ENCODE results near the gene ADH7. TPM values are rescaled to one million over a fixed set of nuclear protein-coding genes. Genes with fewer than 3 reads are reported as not detected.

ADH7 gene
- total and polyA plus RNA-seq, 9 donors = not detected

DNA sequence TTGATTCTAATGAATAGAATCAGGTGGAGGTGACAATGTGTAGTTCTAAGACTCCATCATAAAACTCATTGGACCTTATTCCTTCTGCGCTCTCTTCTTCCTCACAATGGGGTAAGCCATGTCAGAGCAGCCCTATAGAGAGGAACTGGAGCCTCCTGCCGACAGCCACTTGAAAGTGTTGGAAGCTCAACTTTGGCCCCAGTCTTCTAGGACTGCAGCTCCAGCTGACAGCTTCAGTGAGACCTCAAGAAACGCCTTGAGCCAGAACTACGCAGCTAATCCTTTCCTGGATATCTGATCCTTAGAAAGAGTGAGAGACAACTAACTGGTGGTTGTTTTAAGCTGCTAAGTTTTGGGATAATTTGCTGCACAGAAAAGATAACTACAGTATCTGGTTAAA lies 22.1 kb upstream of the ADH7 start:
- 77 to 83% (median 82%) methylated on average over 4 of the region's 4 CpGs for WGBS, 3 donors
- Histone ChIP-seq H3K4me1 (ENCODE audit: insufficient read depth) (no peaks in the 10 kb centered on the region), H3K36me3 (no peaks in the 10 kb centered on the region), H3K27ac (no peak overlapping the region), H3K4me3 (no peak overlapping the region), H3K9me3 (no peaks in the 10 kb centered on the region), H3K27me3 (no peaks in the 10 kb centered on the region)
- TF ChIP-seq EP300 (IDR thresholded peaks at IDR 0.05) = no peak
- TF ChIP-seq, protein P1, sequence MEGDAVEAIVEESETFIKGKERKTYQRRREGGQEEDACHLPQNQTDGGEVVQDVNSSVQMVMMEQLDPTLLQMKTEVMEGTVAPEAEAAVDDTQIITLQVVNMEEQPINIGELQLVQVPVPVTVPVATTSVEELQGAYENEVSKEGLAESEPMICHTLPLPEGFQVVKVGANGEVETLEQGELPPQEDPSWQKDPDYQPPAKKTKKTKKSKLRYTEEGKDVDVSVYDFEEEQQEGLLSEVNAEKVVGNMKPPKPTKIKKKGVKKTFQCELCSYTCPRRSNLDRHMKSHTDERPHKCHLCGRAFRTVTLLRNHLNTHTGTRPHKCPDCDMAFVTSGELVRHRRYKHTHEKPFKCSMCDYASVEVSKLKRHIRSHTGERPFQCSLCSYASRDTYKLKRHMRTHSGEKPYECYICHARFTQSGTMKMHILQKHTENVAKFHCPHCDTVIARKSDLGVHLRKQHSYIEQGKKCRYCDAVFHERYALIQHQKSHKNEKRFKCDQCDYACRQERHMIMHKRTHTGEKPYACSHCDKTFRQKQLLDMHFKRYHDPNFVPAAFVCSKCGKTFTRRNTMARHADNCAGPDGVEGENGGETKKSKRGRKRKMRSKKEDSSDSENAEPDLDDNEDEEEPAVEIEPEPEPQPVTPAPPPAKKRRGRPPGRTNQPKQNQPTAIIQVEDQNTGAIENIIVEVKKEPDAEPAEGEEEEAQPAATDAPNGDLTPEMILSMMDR (IDR thresholded peaks at IDR 0.05) = no peak
- no peak for TF ChIP-seq POLR2A (IDR thresholded peaks at IDR 0.05)
- no peak for DNase-seq
- intact Hi-C loops (cut with DNase I) = no loop called here

- Histone ChIP-seq H3K27me3 (no peaks in the 10 kb centered on the region), H3K36me3 (no peaks in the 10 kb centered on the region), H3K4me3 (no peak overlapping the region), H3K27ac (no peak overlapping the region), H3K4me1 (ENCODE audit: insufficient read depth) (no peaks in the 10 kb centered on the region), H3K9me3 (no peaks in the 10 kb centered on the region)
- no peak for DNase-seq
- WGBS, 3 donors = 89 to 95% (median 95%) methylated on average over 3 of the region's 3 CpGs
- intact Hi-C loops (cut with DNase I) = no loop called here
- TF ChIP-seq, protein P1 (IDR thresholded peaks at IDR 0.05) = no peak
- TF ChIP-seq EP300 (IDR thresholded peaks at IDR 0.05) = no peak
- TF ChIP-seq POLR2A (IDR thresholded peaks at IDR 0.05) = no peak
Measured at GRCh38 chr4:99447513-99447912, 12.4 kb upstream of the ADH7 start.

DNA sequence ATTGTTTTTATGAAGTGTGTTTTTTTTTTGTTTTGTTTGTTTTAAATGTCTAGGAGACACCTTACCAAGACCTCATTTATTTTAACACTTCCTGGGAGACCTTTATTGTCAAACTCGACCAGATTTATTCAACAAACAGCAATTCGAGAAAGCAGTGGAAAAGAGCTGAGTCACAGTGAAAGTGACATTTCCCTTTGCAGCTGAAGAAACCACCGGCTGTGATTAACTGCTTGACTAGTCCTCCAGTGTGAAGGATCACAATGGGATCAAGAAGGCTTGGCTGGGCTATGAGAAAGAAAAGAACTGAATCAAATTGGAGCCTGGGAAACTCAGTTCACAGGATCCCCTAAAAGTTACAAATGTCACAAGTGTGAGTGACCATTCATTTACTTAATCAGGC lies 11.9 kb upstream of the ADH7 start:
- Histone ChIP-seq H3K27me3 (no peaks in the 10 kb centered on the region), H3K4me3 (no peak overlapping the region), H3K27ac (no peak overlapping the region), H3K4me1 (ENCODE audit: insufficient read depth) (no peaks in the 10 kb centered on the region), H3K9me3 (no peaks in the 10 kb centered on the region), H3K36me3 (no peaks in the 10 kb centered on the region)
- TF ChIP-seq EP300 (IDR thresholded peaks at IDR 0.05) = no peak
- TF ChIP-seq POLR2A (IDR thresholded peaks at IDR 0.05) = no peak
- TF ChIP-seq, protein P1 (IDR thresholded peaks at IDR 0.05) = no peak
- intact Hi-C loops (cut with DNase I) = no loop called here
- DNase-seq = no peak
- WGBS, 3 donors = 22 to 31% (median 23%) methylated on average over 3 of the region's 3 CpGs

GRCh38 chr4:99438405-99438780 lies 3.3 kb upstream of the ADH7 start:
- no peak for TF ChIP-seq EP300 (IDR thresholded peaks at IDR 0.05)
- TF ChIP-seq, protein P1 (IDR thresholded peaks at IDR 0.05) = no peak
- no peak for TF ChIP-seq POLR2A (IDR thresholded peaks at IDR 0.05)
- Histone ChIP-seq H3K4me3 (no peak overlapping the region), H3K9me3 (no peaks in the 10 kb centered on the region), H3K36me3 (no peaks in the 10 kb centered on the region), H3K4me1 (ENCODE audit: insufficient read depth) (peaks cover 5% of the 10 kb centered on the region), H3K27me3 (no peaks in the 10 kb centered on the region), H3K27ac (no peak overlapping the region)
- intact Hi-C loops (cut with DNase I) = no loop called here
- no peak for DNase-seq
- WGBS, 3 donors = 72 to 79% (median 75%) methylated on average over 4 of the region's 4 CpGs

Data from ovary (tissue), 9 donors.